ENCODE results near the gene BTN3A1. TPM values are rescaled to one million over a fixed set of nuclear protein-coding genes. Genes with fewer than 3 reads are reported as not detected.
A peak's percentile ranks its signal among the peaks of the same experiment; 100 is the strongest.

The BTN3A1 gene
- total RNA-seq, 1 donor from 2014 or later, result 16.7 TPM

GRCh38 chr6:26441977-26442376, 39.9 kb downstream of the BTN3A1 start:
- no peak for TF ChIP-seq POLR2A (IDR thresholded peaks at IDR 0.05)
- no peak for TF ChIP-seq POLR2AphosphoS5 (IDR thresholded peaks at IDR 0.05; ENCODE audit: insufficient read depth in 1 of 2, low read depth in 1 of 2)
- TF ChIP-seq CTCF (IDR thresholded peaks at IDR 0.05), result no peak
- H3K4me3 ChIP-seq, result peak overlapping the region in 1 of 2 donors; percentile 49
- intact Hi-C loops (cut with DNase I), result no loop called here

GRCh38 chr6:26445934-26446667, 44.0 kb downstream of the BTN3A1 start:
- Histone ChIP-seq H3K27me3 (no peaks in the 10 kb centered on the region), H3K4me3 (no peak overlapping the region), H3K4me1 (peaks cover 15% of the 10 kb centered on the region), H3K27ac (no peak overlapping the region), H3K36me3 (peaks cover 0 to 25% of the 10 kb centered on the region in 2 donors), H3K9me3 (no peaks in the 10 kb centered on the region)
- no peak for DNase-seq (ENCODE audit: extremely low spot score in 2 of 2)
- intact Hi-C loops (cut with DNase I), result no loop called here
- no peak for TF ChIP-seq CTCF (IDR thresholded peaks at IDR 0.05)
- TF ChIP-seq POLR2AphosphoS5 (IDR thresholded peaks at IDR 0.05; ENCODE audit: insufficient read depth in 1 of 2, low read depth in 1 of 2), result no peak
- no peak for TF ChIP-seq POLR2A (IDR thresholded peaks at IDR 0.05)

More at GRCh38 chr6:26441977-26442376, 39.9 kb downstream of the BTN3A1 start:
- no peak for DNase-seq (ENCODE audit: extremely low spot score in 2 of 2)
- H3K4me1 ChIP-seq, result peaks cover 28% of the 10 kb centered on the region
- H3K9me3 ChIP-seq, result no peaks in the 10 kb centered on the region
- H3K36me3 ChIP-seq, result peaks cover 0 to 6% of the 10 kb centered on the region in 2 donors
- no peaks in the 10 kb centered on the region for H3K27me3 ChIP-seq
- peak overlapping the region; percentile 12 for H3K27ac ChIP-seq

- H3K4me3 ChIP-seq, result no peak overlapping the region
- intact Hi-C loops (cut with DNase I), result no loop called here
- TF ChIP-seq POLR2A (IDR thresholded peaks at IDR 0.05) (no peak), POLR2AphosphoS5 (IDR thresholded peaks at IDR 0.05; ENCODE audit: insufficient read depth in 1 of 2, low read depth in 1 of 2) (no peak), CTCF (IDR thresholded peaks at IDR 0.05) (no peak)
- H3K36me3 ChIP-seq, result peaks cover 0 to 25% of the 10 kb centered on the region in 2 donors
- H3K4me1 ChIP-seq, result peaks cover 3% of the 10 kb centered on the region
- no peaks in the 10 kb centered on the region for H3K27me3 ChIP-seq
- H3K9me3 ChIP-seq, result no peaks in the 10 kb centered on the region
- no peak overlapping the region for H3K27ac ChIP-seq
- DNase-seq (ENCODE audit: extremely low spot score in 2 of 2), result no peak
Measured at GRCh38 chr6:26447257-26447656, 45.2 kb downstream of the BTN3A1 start.

GRCh38 chr6:26450240-26450639, 48.2 kb downstream of the BTN3A1 start:
- Histone ChIP-seq H3K4me3 (no peak overlapping the region), H3K36me3 (peaks cover 0 to 19% of the 10 kb centered on the region in 2 donors), H3K4me1 (no peaks in the 10 kb centered on the region), H3K27ac (no peak overlapping the region), H3K27me3 (no peaks in the 10 kb centered on the region), H3K9me3 (no peaks in the 10 kb centered on the region)
- intact Hi-C loops (cut with DNase I), result no loop called here
- DNase-seq (ENCODE audit: extremely low spot score in 2 of 2), result no peak
- TF ChIP-seq POLR2A (IDR thresholded peaks at IDR 0.05) (no peak), CTCF (IDR thresholded peaks at IDR 0.05) (no peak), POLR2AphosphoS5 (IDR thresholded peaks at IDR 0.05; ENCODE audit: insufficient read depth in 1 of 2, low read depth in 1 of 2) (no peak)

- TF ChIP-seq POLR2AphosphoS5 (IDR thresholded peaks at IDR 0.05; ENCODE audit: insufficient read depth in 1 of 2, low read depth in 1 of 2) (no peak), CTCF (IDR thresholded peaks at IDR 0.05) (no peak), POLR2A (IDR thresholded peaks at IDR 0.05) (no peak)
- intact Hi-C loops (cut with DNase I), result no loop called here
- no peak for DNase-seq (ENCODE audit: extremely low spot score in 2 of 2)
- Histone ChIP-seq H3K27me3 (no peaks in the 10 kb centered on the region), H3K36me3 (peaks cover 0 to 19% of the 10 kb centered on the region in 2 donors), H3K4me3 (no peak overlapping the region), H3K9me3 (no peaks in the 10 kb centered on the region), H3K4me1 (peaks cover 7% of the 10 kb centered on the region), H3K27ac (no peak overlapping the region)
Measured at GRCh38 chr6:26452631-26453235, 50.7 kb downstream of the BTN3A1 start.

Measured in vagina (tissue), 2 donors.